ENCODE measurements around the gene FSTL5. TPM values are rescaled to one million over a fixed set of nuclear protein-coding genes. Genes with fewer than 3 reads are reported as not detected.

FSTL5 gene
- total and polyA plus RNA-seq, 5 donors from 2014 or later = not detected

GRCh38 chr4:161650812-161651211 lies 513.0 kb downstream of the FSTL5 start:
- Histone ChIP-seq H3K27me3 (ENCODE audit: control insufficient read depth, insufficient read depth, low read length) (no peaks in the 10 kb centered on the region), H3K9me3 (ENCODE audit: control insufficient read depth in 2 of 2, low read length in 2 of 2) (no peaks in the 10 kb centered on the region), H3K27ac (ENCODE audit: insufficient read depth, low read length, poor library complexity, severe bottlenecking) (no peak overlapping the region), H3K4me1 (ENCODE audit: control insufficient read depth, insufficient read depth, low read length, poor library complexity, severe bottlenecking) (no peaks in the 10 kb centered on the region), H3K4me3 (ENCODE audit: low read depth, low read length) (no peak overlapping the region), H3K36me3 (ENCODE audit: control insufficient read depth, insufficient read depth, low read length) (no peaks in the 10 kb centered on the region)
- no peak for ATAC-seq (ENCODE audit: low read depth in 2 of 2)
- no peak overlapping the region for H3K27ac Mint-ChIP-seq
- no peaks in the 10 kb centered on the region for H3K27me3 Mint-ChIP-seq
- peaks cover 3 to 15% (median 6%) of the 10 kb centered on the region in 7 donors for H3K9me3 Mint-ChIP-seq
- H3K4me1 Mint-ChIP-seq = no peaks in the 10 kb centered on the region
- no peak for DNase-seq
- no peaks in the 10 kb centered on the region for H3K36me3 Mint-ChIP-seq
- no peak overlapping the region for H3K4me3 Mint-ChIP-seq

DNA sequence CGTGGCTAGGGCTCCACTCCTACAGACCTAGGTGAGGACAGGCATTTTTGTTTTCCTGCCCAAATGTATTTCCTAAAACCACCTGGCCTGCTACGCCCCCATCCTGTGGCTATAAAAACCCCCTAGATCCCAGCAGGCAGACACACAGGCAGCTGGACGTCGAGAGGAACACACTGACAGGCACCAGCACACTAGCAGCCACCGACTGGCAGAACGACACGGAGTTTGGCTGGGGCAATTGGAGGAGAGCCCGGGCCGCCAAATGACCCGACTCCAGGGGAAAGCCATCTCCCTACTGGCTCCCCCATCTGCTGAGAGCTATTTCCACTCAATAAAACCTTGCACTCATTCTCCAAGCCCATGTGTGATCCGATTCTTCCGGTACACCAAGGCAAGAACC lies 516.0 kb downstream of the FSTL5 start:
- no peak for DNase-seq
- no peaks in the 10 kb centered on the region for H3K36me3 ChIP-seq (ENCODE audit: control insufficient read depth, insufficient read depth, low read length)
- Mint-ChIP-seq H3K36me3 (no peaks in the 10 kb centered on the region), H3K27ac (no peak overlapping the region), H3K9me3 (peaks cover 5 to 15% (median 8%) of the 10 kb centered on the region in 7 donors), H3K4me3 (no peak overlapping the region), H3K27me3 (no peaks in the 10 kb centered on the region), H3K4me1 (no peaks in the 10 kb centered on the region)
- H3K4me1 ChIP-seq (ENCODE audit: control insufficient read depth, insufficient read depth, low read length, poor library complexity, severe bottlenecking) = no peaks in the 10 kb centered on the region
- no peaks in the 10 kb centered on the region for H3K9me3 ChIP-seq (ENCODE audit: control insufficient read depth in 2 of 2, low read length in 2 of 2)
- no peak overlapping the region for H3K27ac ChIP-seq (ENCODE audit: insufficient read depth, low read length, poor library complexity, severe bottlenecking)
- no peak for ATAC-seq (ENCODE audit: low read depth in 2 of 2)
- no peak overlapping the region for H3K4me3 ChIP-seq (ENCODE audit: low read depth, low read length)
- H3K27me3 ChIP-seq (ENCODE audit: control insufficient read depth, insufficient read depth, low read length) = no peaks in the 10 kb centered on the region

GRCh38 chr4:161642708-161643107 lies 521.1 kb downstream of the FSTL5 start:
- H3K9me3 ChIP-seq (ENCODE audit: control insufficient read depth in 2 of 2, low read length in 2 of 2) = no peaks in the 10 kb centered on the region
- ATAC-seq (ENCODE audit: low read depth in 2 of 2) (no peak), DNase-seq (no peak)
- no peaks in the 10 kb centered on the region for H3K27me3 ChIP-seq (ENCODE audit: control insufficient read depth, insufficient read depth, low read length)
- H3K4me3 ChIP-seq (ENCODE audit: low read depth, low read length) = no peak overlapping the region
- Mint-ChIP-seq H3K9me3 (peaks cover 4 to 17% (median 8%) of the 10 kb centered on the region in 7 donors), H3K4me1 (no peaks in the 10 kb centered on the region), H3K4me3 (no peak overlapping the region), H3K36me3 (no peaks in the 10 kb centered on the region), H3K27ac (no peak overlapping the region), H3K27me3 (no peaks in the 10 kb centered on the region)
- H3K27ac ChIP-seq (ENCODE audit: insufficient read depth, low read length, poor library complexity, severe bottlenecking) = no peak overlapping the region
- no peaks in the 10 kb centered on the region for H3K36me3 ChIP-seq (ENCODE audit: control insufficient read depth, insufficient read depth, low read length)
- H3K4me1 ChIP-seq (ENCODE audit: control insufficient read depth, insufficient read depth, low read length, poor library complexity, severe bottlenecking) = no peaks in the 10 kb centered on the region

GRCh38 chr4:161629694-161630441 lies 533.9 kb downstream of the FSTL5 start:
- no peak for ATAC-seq (ENCODE audit: low read depth in 2 of 2)

DNA sequence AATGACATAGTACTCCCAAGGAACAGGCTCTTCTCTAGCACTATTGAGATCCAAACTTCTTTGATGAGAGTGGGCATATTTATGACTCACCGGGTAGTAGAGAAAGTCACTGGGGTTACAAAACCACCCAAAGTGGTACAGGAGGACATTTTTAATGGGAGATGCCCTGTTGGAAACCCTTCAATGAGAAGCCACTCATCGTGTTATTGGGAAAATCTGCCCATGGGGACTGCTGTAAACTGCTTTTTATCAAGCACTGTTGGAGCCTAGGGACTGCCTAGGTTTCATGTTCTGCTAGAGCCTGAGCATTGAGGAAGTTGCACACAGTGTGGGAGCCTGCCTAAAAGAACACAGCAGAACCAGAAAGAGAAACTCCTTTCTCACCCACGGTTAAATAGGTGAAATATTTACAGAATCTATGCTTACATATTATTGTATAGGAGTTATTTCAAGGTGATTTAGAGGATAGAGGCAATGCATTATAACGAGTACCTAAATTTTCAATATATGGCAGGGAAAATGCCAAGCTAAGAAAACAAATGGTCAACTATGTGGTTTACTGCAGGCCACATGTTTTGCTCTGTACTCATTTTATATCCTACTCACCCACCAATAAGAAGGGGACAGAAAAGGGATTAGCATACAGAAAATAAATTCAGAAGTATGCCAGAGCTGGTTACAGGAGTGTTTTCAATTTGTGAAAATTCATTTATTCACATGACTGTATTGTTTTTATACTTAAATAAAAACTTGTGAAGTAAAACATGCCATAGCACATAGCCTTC lies 559.1 kb downstream of the FSTL5 start:
- Histone ChIP-seq H3K27me3 (ENCODE audit: control insufficient read depth, insufficient read depth, low read length) (no peaks in the 10 kb centered on the region), H3K9me3 (ENCODE audit: control insufficient read depth in 2 of 2, low read length in 2 of 2) (peaks cover 0 to 6% of the 10 kb centered on the region in 2 experiments), H3K27ac (ENCODE audit: insufficient read depth, low read length, poor library complexity, severe bottlenecking) (no peak overlapping the region), H3K4me3 (ENCODE audit: low read depth, low read length) (no peak overlapping the region), H3K36me3 (ENCODE audit: control insufficient read depth, insufficient read depth, low read length) (no peaks in the 10 kb centered on the region), H3K4me1 (ENCODE audit: control insufficient read depth, insufficient read depth, low read length, poor library complexity, severe bottlenecking) (no peaks in the 10 kb centered on the region)
- no peak for DNase-seq
- Mint-ChIP-seq H3K36me3 (no peaks in the 10 kb centered on the region), H3K4me3 (no peak overlapping the region), H3K9me3 (peaks cover 0 to 8% (median 0%) of the 10 kb centered on the region in 7 donors), H3K27ac (no peak overlapping the region), H3K27me3 (no peaks in the 10 kb centered on the region), H3K4me1 (no peaks in the 10 kb centered on the region)
- no peak for ATAC-seq (ENCODE audit: low read depth in 2 of 2)

More at GRCh38 chr4:161629694-161630441, 533.9 kb downstream of the FSTL5 start:
- Mint-ChIP-seq H3K4me3 (no peak overlapping the region), H3K4me1 (no peaks in the 10 kb centered on the region), H3K27me3 (no peaks in the 10 kb centered on the region), H3K36me3 (no peaks in the 10 kb centered on the region), H3K9me3 (peaks cover 0 to 21% (median 1%) of the 10 kb centered on the region in 7 donors), H3K27ac (no peak overlapping the region)
- H3K9me3 ChIP-seq (ENCODE audit: control insufficient read depth in 2 of 2, low read length in 2 of 2) = no peaks in the 10 kb centered on the region
- no peak for DNase-seq
- H3K36me3 ChIP-seq (ENCODE audit: control insufficient read depth, insufficient read depth, low read length) = no peaks in the 10 kb centered on the region
- no peaks in the 10 kb centered on the region for H3K27me3 ChIP-seq (ENCODE audit: control insufficient read depth, insufficient read depth, low read length)
- H3K27ac ChIP-seq (ENCODE audit: insufficient read depth, low read length, poor library complexity, severe bottlenecking) = no peak overlapping the region
- no peak overlapping the region for H3K4me3 ChIP-seq (ENCODE audit: low read depth, low read length)
- no peaks in the 10 kb centered on the region for H3K4me1 ChIP-seq (ENCODE audit: control insufficient read depth, insufficient read depth, low read length, poor library complexity, severe bottlenecking)

DNA sequence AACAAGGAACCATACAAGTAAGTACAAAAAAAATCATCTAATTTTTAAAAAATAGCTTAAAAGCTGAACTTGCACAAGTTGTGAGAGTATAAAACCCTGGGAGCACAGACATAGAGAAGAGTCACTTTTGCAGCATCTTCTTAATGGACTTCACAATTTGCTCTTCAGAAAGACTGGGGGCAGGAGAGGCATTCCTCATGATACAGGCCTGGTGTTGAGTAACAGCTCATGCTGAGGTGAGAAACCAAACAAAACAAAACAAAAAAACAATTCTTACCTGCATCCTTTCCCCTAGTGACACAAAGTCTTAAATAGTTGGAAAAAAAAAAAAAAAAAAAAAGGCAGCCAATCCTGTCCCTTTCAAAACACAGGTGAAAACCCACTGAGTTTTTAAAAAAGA lies 562.8 kb downstream of the FSTL5 start:
- Mint-ChIP-seq H3K4me1 (no peaks in the 10 kb centered on the region), H3K27me3 (no peaks in the 10 kb centered on the region), H3K9me3 (peaks cover 0 to 11% (median 1%) of the 10 kb centered on the region in 7 donors), H3K4me3 (no peak overlapping the region), H3K36me3 (no peaks in the 10 kb centered on the region), H3K27ac (no peak overlapping the region)
- Histone ChIP-seq H3K9me3 (ENCODE audit: control insufficient read depth in 2 of 2, low read length in 2 of 2) (peaks cover 0 to 6% of the 10 kb centered on the region in 2 experiments), H3K27me3 (ENCODE audit: control insufficient read depth, insufficient read depth, low read length) (no peaks in the 10 kb centered on the region), H3K4me3 (ENCODE audit: low read depth, low read length) (no peak overlapping the region), H3K27ac (ENCODE audit: insufficient read depth, low read length, poor library complexity, severe bottlenecking) (no peak overlapping the region), H3K4me1 (ENCODE audit: control insufficient read depth, insufficient read depth, low read length, poor library complexity, severe bottlenecking) (no peaks in the 10 kb centered on the region), H3K36me3 (ENCODE audit: control insufficient read depth, insufficient read depth, low read length) (no peaks in the 10 kb centered on the region)
- ATAC-seq (ENCODE audit: low read depth in 2 of 2) (no peak), DNase-seq (no peak)

DNA sequence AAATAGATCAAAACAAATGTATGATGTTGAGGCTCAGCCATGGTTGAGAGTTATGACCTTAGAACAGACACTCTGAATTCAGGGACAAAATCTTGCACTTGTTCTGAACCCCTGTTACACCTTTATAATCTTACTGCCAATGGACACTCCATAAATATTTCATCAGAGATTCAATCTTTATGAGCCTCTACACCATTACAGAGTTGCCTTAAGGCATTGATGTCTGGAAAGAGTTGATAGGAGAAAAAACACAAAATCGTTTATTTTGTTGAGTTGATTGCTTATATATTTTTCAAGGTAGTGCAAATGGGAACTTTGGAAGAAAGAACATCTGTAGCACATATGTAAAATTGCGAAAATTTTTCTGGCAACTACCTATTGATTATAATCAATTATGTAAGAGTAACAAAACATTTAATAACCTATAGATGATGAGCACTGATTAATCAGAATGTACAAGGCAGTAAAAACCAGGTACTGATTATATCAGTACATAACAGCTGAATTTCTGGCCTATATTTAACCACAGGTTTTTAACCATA lies 568.5 kb downstream of the FSTL5 start:
- ATAC-seq (ENCODE audit: low read depth in 2 of 2) (no peak), DNase-seq (no peak)
- H3K9me3 ChIP-seq (ENCODE audit: control insufficient read depth in 2 of 2, low read length in 2 of 2) = no peaks in the 10 kb centered on the region
- no peaks in the 10 kb centered on the region for H3K4me1 Mint-ChIP-seq
- no peaks in the 10 kb centered on the region for H3K36me3 ChIP-seq (ENCODE audit: control insufficient read depth, insufficient read depth, low read length)
- H3K27me3 ChIP-seq (ENCODE audit: control insufficient read depth, insufficient read depth, low read length) = no peaks in the 10 kb centered on the region
- peaks cover 0 to 34% (median 5%) of the 10 kb centered on the region in 7 donors for H3K9me3 Mint-ChIP-seq
- H3K4me3 ChIP-seq (ENCODE audit: low read depth, low read length) = no peak overlapping the region
- no peak overlapping the region for H3K27ac ChIP-seq (ENCODE audit: insufficient read depth, low read length, poor library complexity, severe bottlenecking)
- no peaks in the 10 kb centered on the region for H3K4me1 ChIP-seq (ENCODE audit: control insufficient read depth, insufficient read depth, low read length, poor library complexity, severe bottlenecking)
- no peak overlapping the region for H3K27ac Mint-ChIP-seq
- H3K36me3 Mint-ChIP-seq = no peaks in the 10 kb centered on the region
- H3K27me3 Mint-ChIP-seq = no peaks in the 10 kb centered on the region
- no peak overlapping the region for H3K4me3 Mint-ChIP-seq
